Brain microvascular endothelial cell (primary cell): ENCODE data around the gene NTN4.

Source experiments
- DNase-seq: peaks from one replicate; pipeline ENCODE4 v3.0.0-alpha.2; 2020
- H3K27ac ChIP-seq: fragments of 250-450 bp; sonication (Bioruptor Pico); 2 replicates; pipeline ENCODE4 v1.5.1; 2020; ENCODE audit warnings: mild to moderate bottlenecking, moderate library complexity
- H3K27me3 ChIP-seq: fragments of 250-450 bp; sonication (Bioruptor Pico); replicated peaks from 2 replicates; pipeline ENCODE4 v1.5.1; 2020; ENCODE audit warnings: mild to moderate bottlenecking
- H3K36me3 ChIP-seq: fragments of 250-450 bp; sonication (Bioruptor Pico); replicated peaks from 2 replicates; pipeline ENCODE4 v1.5.1; 2020; ENCODE audit warnings: mild to moderate bottlenecking
- H3K4me3 ChIP-seq: 2 replicates; pipeline ENCODE4 v1.5.1; 2011; ENCODE audit warnings: low read depth, mild to moderate bottlenecking, control low read depth, low read length, moderate library complexity
- CTCF ChIP-seq: IDR thresholded peaks from 2 replicates; pipeline ENCODE4 v1.5.1; 2011; ENCODE audit warnings: low read depth, mild to moderate bottlenecking, moderate library complexity, low read length, control low read depth, inconsistent platforms; ENCODE audit errors: missing control alignments
- in situ Hi-C: cut with HindIII; loops from 2 replicates; pipeline ENCODE4 v1.10.0; 2017; ENCODE audit warnings: low sequenced_read_pairs, low pct_ligation_motif_present

The NTN4 gene

DNA sequence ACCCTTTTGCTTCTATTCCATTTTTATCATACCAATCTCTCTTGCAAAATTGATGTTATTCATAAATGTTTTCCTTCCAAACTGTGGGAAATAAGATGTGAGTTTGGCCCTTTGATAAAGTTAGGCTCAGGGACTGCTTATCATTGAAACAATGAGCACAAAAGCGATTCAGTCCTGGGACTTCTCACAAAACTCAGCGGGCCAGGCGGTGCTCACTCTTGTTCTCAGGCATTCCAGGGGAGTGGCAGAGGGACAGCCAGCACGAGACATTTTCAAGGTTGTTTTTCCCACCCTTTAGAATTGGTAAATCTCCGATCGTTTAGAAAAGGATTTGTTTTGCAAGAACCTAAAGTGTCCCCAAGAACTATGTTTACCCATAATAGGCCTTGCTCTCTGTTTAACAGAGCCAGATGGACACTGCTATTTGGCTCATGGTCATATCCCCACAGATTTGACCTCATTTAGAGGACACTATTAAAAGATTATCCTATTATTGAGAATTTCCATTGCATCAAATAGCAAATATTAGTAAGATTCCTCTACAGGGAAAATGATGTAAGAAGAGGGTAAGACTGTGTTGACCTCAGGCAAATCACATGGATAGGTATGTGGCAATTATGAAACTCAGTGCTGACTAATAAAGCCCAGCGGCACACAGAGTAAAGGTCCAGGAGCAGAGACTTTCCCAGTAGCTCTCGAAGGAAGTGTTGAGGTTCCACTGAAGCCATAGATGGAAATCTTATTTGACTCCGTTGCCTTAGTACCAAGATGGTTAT is 136.6 kb downstream of the NTN4 start:
- Histone ChIP-seq H3K36me3 (peaks cover 2% of the 10 kb centered on the region), H3K27ac (peak overlapping the region; percentile 86), H3K4me3 (no peak overlapping the region), H3K27me3 (no peaks in the 10 kb centered on the region)
- in situ Hi-C loops, result no loop called here
- DNase-seq, result peak; percentile 87
- TF ChIP-seq CTCF, result no peak

DNA sequence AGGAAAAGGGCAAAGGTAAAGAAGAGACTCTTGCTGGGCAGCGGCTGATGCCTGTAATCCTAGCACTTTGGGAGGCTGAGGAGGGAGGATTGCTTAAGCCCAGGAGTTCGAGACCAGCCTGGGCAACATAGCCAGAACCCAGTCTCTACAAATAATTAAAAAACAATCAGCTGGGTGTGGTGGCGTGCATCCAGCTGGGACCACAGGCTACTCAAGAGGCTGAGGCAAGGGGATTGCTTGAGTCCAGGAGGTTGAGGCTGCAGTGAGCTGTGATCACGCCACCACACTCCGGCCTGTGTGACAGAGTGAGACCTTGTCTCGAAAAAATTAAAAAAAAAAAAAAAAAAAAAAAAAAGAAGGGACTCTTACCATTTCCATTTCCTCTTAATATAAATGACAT is 138.9 kb downstream of the NTN4 start:
- in situ Hi-C loops, result no loop called here
- DNase-seq, result no peak

DNA sequence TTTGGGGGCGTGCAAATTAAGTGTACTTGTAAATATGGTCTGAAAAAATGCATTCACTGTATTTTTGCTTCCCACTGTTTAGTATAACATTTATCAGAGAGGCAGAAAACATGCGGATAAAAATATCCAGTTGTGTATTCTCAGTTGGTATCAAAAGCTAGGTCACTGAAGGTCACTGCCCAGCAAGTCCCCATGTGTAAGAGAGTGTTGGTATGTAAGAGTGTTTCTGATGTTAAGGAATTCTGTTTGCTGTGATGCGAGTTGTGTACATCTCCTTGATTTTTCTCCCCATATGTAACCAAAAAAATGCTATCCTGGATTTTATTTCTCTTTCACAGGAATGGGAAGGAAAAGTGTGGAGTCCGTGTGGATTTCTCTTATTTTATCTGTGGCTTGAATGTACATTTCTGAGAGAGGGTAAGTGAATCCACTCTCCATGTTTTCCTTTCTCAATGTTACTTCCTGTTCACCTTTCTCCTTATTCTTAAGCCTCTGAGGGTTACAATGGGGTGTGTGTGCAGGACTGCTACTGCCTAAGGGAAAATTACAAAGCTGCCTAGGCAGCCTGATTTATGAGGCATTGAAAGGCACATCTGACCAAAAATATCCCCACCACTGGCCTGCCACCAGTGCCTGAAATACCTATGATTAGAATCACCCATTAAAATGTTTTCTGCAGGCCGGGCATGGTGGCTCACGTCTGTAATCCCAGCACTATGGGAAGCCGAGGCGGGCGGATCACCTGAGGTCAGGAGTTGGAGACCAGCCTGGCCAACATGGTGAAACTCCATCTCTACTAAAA is 141.4 kb downstream of the NTN4 start:
- no peak for DNase-seq
- no peak for TF ChIP-seq CTCF
- H3K27me3 ChIP-seq, result no peaks in the 10 kb centered on the region
- no peak overlapping the region for H3K27ac ChIP-seq
- in situ Hi-C loops, result no loop called here
- no peaks in the 10 kb centered on the region for H3K36me3 ChIP-seq
- no peak overlapping the region for H3K4me3 ChIP-seq

More for the DNA sequence above, 138.9 kb downstream of the NTN4 start:
- no peaks in the 10 kb centered on the region for H3K27me3 ChIP-seq
- H3K27ac ChIP-seq, result no peak overlapping the region
- no peak overlapping the region for H3K4me3 ChIP-seq
- no peaks in the 10 kb centered on the region for H3K36me3 ChIP-seq
- no peak for TF ChIP-seq CTCF

DNA sequence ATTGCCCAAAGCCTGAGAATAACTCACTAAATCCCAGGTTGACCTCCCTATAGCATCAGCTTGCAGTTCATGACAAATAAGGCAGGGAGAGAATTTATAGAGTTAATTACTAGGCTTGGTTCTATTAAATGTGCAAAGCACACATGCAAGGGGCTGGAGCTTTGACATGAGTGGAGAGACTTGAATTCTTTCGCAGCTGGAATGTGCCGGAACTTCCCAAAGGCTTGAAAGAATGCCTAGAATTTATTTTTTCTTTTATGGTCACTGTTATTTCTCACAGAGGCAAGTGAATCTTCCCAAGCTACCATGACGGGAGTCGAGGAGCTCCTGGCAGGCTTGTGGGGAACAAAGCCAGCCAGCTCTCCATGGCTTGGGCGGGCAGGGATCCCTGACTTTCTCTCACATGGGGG is 143.8 kb downstream of the NTN4 start:
- Histone ChIP-seq H3K36me3 (no peaks in the 10 kb centered on the region), H3K27ac (peak overlapping the region; percentile 70), H3K4me3 (no peak overlapping the region), H3K27me3 (no peaks in the 10 kb centered on the region)
- no peak for TF ChIP-seq CTCF
- peak; percentile 77 for DNase-seq
- in situ Hi-C loops, result no loop called here

DNA sequence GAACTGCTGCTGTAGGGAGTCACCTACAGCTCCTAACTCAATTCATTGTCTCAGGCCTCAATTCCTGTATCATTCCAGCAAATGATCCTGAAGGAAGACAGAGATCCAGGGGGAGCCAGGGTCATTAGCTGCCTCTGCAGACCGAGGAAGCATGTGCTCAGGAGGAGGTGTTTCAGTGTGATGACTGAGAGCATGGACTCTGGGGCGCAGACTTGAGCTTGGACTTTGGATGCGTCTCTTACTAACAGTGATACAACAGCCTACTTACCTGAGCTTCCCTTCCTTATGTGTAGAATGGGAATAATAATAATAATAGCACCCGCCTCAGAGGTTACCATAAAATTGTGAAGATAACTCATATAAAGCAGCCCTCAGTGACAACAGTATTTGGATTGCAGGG is 147.3 kb downstream of the NTN4 start:
- no peaks in the 10 kb centered on the region for H3K27me3 ChIP-seq
- in situ Hi-C loops, result no loop called here
- no peak for DNase-seq
- TF ChIP-seq CTCF, result no peak
- no peaks in the 10 kb centered on the region for H3K36me3 ChIP-seq
- no peak overlapping the region for H3K27ac ChIP-seq
- H3K4me3 ChIP-seq, result no peak overlapping the region
